Cortex of kidney (tissue), 1 donor: Measurements from ENCODE around the gene PDS5A.
A peak's percentile ranks its signal among the peaks of the same experiment; 100 is the strongest.
"Not testable (repeated sequence)": the region's sequence is repeated elsewhere in the genome, so short reads cannot be mapped to it uniquely, and the experiment has no call there.

Experiments used
- DNase-seq: peaks from one replicate; lab custom pipeline; 2025; lab: John Stamatoyannopoulos, UW

The PDS5A gene

DNA sequence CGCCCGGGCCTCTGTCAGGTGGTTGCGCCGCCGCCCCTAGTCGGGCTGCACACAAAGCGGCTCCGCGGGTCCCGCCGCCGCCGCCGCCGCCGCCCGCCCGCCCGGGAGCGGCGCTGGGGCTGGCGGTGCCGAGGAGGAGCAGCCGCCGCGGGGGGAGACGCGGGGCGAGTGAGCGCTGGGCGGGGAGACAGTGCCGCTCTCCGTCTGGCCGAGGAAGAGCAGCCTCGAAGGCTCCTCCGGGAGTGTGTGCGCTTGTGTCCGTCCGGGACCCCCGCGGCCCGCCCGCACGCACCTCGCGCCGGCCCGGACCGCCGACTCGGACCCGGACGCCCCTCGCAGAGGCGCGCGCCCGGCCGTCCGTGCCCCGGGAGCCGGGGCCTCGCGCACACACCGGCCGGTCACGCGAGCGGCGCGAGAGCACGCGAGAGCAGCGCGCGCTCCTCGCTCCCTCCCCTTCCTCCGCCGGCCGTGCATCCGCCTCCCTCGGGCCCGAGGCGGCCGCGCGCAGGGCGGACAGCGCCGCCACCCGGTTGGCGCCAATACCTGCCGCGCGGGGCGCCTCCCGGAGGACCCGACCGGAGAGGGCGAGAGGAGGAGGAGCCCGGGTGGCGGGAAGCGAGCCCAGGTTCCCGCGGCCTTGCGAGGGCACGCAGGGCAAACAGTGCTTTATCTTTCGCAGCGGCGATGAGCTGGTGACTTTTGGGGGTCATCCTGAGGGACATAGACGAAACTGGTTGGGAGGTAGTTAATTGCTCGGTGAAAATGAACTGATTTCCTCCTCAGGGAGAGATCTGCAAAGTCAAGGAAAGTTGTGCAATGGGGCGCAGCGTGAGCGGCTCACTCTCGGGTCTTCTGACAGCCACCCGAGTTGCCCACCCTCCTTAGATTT lies at the start of gene PDS5A:
TSS of gene PDS5A (minus strand) at position 423 of the 889 bp plus-strand sequence. CDS start 1,334 bp downstream, outside the sequence.
- peak; percentile 56 for DNase-seq

DNA sequence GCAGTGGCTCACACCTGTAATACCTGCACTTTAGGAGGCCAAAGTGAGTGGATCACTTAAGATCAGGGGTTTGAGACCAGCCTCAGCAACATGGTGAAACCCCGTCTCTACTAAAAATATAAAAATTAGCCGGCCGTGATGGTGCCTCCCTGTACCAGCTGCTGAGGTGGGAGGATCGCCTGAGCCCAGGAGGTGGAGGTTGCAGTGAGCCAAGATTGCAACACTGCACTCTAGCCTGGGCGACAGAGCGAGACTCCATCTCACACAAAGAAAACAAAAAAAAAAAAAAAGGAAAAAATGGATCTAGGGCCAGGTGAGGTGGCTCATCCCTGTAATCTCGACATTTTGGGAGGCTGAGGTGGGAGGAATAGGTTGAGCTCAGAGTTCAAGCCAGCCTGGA lies 46.3 kb upstream of the PDS5A start:
- not testable (repeated sequence) for DNase-seq

DNA sequence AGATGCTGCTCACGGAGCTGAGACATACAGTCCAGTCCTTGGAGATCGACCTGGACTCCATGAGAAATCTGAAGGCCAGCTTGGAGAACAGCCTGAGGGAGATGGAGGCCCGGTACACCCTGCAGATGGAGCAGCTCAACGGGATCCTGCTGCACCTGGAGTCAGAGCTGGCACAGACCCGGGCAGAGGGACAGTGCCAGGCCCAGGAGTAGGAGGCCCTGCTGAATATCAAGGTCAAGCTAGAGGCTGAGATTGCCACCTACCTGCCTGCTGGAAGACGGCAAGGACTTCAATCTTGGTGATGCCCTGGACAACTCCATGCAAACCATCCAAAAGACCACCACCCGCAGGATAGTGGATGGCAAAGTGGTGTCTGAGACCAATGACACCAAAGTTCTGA lies 43.4 kb upstream of the PDS5A start:
- DNase-seq, result not testable (repeated sequence)

DNA sequence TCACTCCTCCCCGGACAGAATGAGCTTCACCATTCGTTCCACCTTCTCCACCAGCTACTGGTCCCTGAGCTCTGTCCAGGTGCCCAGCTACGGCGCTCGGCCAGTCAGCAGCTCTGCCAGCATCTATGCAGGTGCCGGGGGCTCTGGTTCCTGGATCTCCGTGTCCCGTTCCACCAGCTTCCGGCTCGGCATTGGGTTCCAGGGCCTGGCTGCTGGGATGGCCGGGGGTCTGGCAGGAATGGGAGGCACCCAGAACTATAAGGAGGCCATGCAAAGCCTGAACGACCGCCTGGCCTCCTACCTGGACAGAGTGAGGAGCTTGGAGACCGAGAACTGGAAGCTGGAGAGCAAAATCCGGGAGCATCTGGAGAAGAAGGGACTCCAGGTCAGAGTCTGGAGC lies 42.5 kb upstream of the PDS5A start:
- no peak for DNase-seq

GRCh38 chr4:40016007-40016406 lies 38.3 kb upstream of the PDS5A start:
- no peak for DNase-seq

DNA sequence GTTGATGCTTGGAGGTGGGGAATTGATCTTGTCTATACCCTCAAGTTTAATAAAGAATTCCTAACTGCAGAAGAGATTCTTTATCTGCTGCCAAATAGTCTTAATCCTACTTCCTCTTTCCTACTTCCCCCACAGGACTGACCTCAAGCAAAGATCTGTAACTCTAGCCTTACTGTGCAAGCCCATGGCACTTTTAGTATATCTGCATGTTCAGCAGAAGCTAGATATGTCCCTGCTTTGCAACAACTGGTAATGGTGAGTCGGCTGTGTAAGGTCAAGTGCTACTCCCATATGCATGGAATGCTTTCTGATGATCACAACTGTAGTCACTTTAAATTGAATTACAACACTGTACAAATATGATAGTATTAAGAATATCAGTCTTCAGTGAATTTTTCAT lies 26.3 kb upstream of the PDS5A start:
- DNase-seq, result no peak

- DNase-seq, result no peak
Observed at GRCh38 chr4:40000711-40001110, 23.0 kb upstream of the PDS5A start.

- DNase-seq, result no peak
Observed at GRCh38 chr4:39998659-39999345, 21.1 kb upstream of the PDS5A start.

DNA sequence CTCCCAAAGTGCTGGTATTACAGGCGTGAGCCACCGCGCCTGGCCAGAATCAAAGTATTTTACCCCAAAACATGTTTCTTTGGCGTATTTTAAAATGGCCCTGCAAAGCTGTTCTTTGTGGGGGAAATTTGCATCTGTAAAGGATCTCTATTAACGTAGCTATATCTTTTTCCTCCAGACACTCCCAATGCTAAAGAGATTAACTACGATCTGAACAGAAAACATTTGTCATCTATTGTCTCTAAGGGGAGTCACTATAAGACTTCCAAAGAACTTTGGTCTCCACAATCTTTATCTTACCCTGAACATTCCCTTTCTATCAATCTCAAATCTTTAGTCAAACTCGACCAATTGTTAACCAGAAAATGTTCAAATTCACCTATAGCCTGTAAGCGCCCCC lies 19.1 kb upstream of the PDS5A start:
- no peak for DNase-seq

- DNase-seq, result no peak
Observed at GRCh38 chr4:39994406-39994805, 16.7 kb upstream of the PDS5A start.

DNA sequence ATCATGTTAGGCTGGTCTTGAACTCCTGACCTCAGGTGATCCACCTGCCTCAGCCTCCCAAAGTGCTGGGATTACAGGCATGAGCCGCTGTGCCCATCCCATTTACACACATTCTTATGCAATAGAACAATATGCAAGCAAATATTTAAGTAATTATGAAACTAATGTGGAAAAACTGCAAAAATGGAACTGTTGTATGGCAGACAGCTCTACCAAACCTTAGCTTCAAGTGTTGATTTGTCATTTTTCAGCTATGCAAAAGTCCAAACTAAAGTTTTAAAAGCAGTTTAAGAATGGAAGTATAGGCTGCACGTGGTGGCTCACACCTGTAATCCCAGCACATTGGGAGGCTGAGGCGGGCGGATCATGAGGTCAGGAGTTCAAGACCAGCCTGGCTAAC lies 11.7 kb upstream of the PDS5A start:
- DNase-seq, result not testable (repeated sequence)

DNA sequence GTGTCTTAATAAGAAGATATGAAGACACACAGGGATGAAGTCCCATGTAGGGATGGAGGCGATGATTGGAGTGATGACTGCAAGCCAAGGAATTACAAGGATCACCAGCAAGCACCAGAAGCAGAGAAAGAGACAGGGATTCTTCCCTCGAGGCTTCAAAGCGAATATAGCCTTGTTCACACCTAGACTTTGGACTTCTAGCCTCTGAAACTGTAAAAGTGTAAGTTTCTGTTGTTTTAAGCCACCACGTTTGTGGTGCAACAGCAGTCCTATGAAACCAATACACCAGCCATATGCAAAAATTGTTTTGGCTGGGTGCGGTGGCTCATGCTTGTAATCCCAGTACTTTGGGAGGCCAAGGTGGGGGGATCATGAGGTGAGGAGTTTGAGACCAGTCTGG lies 9.8 kb upstream of the PDS5A start:
- no peak for DNase-seq

DNA sequence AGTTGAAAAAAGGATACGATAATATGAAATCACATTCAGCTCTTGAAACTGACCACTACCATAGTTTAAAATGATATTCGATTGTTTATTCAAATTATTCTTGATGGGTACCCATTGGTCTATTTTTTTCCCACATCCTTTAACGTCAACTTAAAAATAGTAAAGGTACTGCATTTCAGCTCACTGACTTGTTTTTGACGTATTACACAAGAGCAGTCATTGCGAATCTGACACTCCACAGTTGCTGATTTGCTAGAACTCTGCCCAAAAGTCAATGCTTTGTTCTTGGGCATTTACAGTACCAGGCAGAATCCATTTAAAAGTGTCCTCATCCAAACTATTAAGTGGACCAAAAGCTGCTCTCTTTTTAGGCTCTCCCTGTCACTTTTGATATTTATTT lies 1.2 kb upstream of the PDS5A start:
- no peak for DNase-seq

- no peak for DNase-seq
Observed at GRCh38 chr4:39978378-39978775, 666 bp upstream of the PDS5A start.

DNA sequence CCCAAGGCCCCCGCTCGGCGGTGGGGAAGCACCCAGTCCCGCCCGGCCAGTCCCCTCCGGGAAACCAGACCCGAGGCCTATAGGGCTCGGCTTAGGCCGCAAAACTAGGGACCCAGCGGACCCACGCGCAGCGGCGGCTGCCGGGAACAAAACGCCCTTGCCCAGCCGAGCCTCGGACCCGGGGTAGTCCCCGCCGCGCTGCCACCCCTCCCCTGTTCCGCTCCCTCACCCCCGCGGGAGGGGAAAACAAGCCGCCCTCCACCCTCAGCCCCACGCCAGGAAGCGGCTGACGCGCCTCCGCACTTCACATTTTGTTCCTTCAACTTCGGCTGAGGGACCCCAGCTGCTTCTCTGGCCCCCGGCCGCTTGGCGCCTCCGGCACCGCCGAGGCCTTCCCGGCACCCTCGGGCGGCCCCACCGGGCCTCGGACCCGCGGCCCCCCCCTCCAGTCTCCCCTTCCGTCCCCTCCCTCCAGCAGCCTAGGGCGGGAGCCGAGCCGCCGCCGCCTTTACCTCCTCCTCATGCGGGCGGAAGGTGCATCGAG lies 694 bp downstream of the PDS5A start:
- DNase-seq, result peak; percentile 21

DNA sequence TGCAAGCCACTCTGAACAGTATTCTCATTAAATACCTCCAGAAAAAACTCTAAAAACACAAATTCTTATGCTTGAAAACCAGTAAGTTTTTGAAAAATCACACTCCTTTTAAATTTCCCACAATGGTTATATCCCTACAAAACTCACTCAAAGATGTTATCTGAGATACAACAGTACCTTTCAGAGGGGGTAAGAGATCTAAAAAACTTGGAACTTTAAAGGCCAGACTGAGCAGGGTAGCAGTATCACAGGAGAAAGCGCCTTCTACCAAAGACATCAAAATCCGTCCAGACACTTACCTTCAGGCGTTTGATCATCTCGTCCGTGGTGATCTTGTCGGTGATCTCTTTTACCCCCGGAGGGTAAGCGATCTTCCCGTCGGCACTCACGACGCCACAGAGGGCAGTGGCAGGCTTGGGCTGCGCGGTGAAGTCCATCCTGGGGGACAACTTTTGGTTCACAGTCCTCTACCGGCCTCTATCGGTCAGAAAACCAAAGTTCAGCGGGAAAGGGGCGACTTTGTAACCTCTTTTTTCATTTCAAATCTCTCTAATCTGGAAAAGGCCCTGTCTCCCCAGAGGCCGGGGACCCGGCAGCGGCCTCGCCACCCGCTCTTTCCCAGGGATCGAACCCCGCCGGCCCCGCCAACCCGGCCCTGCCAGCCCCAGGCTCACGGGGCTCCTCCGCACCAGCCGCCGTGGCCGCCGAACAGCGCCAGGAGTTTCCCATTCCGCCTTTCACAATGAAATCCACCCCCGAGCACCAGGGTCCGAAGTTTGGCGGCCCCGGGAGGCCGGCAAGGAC lies 1.4 kb downstream of the PDS5A start:
- DNase-seq, result no peak

DNA sequence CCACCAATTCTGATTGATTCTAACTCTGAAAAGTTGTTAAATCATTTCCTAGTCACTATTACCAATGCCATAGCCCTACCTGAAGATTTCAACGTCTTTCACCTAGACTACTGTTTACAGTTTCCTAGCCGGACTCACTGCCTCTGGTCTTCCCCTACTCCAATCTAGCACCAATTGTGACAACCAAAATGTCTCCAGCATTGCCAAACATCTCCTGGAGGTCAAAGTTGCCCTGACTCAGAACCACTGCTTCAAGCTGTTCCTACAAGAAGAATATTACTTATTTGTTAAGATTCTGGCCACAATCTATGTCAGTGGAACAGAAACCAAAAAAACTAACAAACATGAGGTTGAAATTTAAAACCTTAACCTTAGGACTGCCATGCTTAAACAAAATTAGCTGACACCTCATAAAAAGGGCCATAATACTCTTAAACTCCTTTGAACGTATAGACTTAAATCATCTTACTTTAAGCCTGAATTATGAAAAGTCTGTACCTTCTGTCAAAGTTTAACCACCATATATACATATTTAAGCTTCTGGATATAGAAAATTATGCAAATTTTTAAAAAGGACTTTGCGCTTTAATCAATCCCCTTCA lies 2.1 kb downstream of the PDS5A start:
- no peak for DNase-seq

DNA sequence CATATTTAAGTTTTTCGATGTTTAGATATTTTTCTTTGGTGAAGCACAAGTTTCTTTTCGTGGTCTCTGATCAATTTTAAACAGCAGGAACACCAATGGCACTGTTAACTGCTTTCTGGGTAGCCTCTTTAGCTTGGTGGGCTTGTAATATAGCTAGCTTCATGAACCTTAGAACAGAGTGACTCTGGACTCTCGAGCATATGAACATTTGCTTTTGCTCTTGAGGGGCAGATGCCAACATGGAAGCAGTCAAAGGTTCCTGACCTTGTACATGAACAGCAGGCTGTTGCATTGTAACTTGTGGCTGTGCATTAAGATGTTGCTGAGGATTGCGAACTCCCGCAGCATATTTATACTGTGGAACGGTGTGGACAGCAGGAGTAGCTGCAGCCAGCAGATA lies 4.7 kb downstream of the PDS5A start:
- not testable (repeated sequence) for DNase-seq

DNA sequence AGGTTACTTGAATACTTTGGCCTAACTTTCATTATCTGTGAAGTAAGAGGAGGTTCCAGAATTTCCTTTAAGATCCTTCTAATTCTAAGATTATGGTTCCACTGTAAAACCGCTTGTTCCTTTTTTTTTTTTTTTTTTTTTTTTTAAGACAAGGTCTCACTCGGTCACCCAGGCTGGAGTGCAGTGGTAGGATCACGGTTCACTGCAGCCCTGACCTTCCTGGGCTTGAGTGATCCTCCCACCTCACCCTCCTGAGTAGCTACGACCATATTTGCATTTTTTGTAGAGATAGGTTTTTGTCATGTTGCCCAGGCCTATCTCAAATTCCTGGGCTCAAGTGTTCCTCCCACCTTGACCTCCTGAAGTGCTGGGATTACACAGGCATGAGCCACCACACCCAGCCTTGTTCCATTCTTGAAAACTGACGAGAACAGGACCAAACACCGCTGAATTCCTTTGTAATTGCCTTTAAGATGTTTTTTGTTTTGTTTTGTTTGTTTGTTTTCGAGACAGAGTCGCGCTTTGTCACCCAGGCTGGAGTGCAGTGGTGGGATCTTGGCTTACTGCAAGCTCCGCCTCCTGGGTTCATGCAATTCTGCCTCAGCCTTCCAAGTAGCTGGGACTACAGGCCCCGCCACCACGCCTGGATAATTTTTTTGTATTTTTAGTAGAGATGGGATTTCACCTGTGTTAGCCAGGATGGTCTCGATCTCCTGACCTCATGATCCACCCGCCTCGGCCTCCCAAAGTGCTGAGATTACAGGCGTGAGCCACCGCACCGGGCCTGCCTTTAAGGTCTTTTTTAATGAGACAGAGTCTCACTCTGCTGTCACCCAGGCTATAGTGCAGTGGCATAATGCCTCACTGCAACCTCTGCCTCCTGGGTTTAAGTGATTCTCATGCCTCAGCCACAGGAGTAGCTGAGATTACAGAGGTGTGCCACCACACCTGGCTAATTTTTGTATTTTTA lies 6.8 kb downstream of the PDS5A start:
- no peak for DNase-seq

GRCh38 chr4:39963656-39964055 lies 14.1 kb downstream of the PDS5A start:
- no peak for DNase-seq
